Measurements from ENCODE around the gene LRG1.
A peak's percentile ranks its signal among the peaks of the same experiment; 100 is the strongest.

LRG1 gene

DNA sequence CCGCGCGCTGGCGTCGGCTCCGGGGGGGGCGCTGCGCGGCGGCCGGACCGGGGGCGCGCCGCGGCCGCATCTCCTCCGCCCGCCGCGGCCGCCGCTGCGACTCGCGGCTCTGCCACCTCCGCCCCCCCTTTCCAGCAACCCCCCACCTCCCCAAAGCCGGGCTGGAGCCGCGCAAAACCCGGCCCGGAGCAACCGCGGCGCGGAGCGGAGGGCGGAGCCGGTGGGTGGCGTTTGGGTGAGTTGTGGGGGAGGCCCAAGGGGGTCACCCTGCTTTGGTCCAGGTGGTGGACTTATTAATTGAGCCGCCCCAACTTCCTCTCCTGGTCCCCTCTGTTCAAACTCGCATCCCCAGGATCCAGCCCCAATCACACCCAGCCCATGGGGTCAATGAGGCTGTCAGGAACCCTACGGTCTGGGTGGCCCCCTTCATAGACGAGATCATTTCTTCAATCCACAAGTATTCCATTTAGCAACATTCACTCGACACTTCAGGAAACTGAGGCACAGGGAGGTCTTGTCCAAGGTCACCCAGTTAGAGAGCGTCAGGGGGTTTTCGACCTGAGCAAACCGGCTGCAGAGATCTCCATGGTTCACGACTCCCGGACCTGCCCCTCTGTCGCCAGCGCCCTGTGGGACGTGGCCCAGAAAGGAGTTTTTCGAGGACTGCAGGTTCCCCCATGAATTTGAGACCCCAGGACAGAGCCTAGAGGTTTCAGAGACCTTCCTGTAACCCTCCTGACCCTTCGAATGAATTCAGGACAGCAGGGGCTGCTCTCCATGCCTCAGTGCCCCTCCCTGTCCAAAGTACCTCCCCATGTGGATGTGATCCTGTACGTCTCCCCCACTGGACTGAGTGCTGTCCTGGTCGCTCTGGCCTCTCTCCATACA lies 42.1 kb upstream of the LRG1 start (continued):
- TF ChIP-seq ZNF513 (tag by site-specific recombination; IDR thresholded peaks at IDR 0.05) (no peak), ZNF677 (tag by site-specific recombination; IDR thresholded peaks at IDR 0.05) (no peak), ZNF776 (tag by site-specific recombination; IDR thresholded peaks at IDR 0.05; ENCODE audit: borderline replicate concordance) (no peak), GLI4 (tag by site-specific recombination; IDR thresholded peaks at IDR 0.05) (no peak), HOXC10 (CRISPR knock-in tag; IDR thresholded peaks at IDR 0.05) (no peak), ZNF791 (tag by site-specific recombination; IDR thresholded peaks at IDR 0.05) (no peak), WT1 (tag by site-specific recombination; IDR thresholded peaks at IDR 0.05) (no peak), PRDM1 (tag by site-specific recombination; IDR thresholded peaks at IDR 0.05) (no peak), KLF8 (tag by site-specific recombination; IDR thresholded peaks at IDR 0.05) (peak; percentile 47), GLIS1 (tag by site-specific recombination; IDR thresholded peaks at IDR 0.05) (peak; percentile 66), ZFP37 (tag by site-specific recombination; IDR thresholded peaks at IDR 0.05) (no peak), ZNF830 (tag by site-specific recombination; IDR thresholded peaks at IDR 0.05; ENCODE audit: low read depth) (no peak), TCF7L2 (IDR thresholded peaks at IDR 0.05; ENCODE audit: borderline replicate concordance, low read depth, low read length) (no peak), ZNF76 (tag by site-specific recombination; IDR thresholded peaks at IDR 0.05; ENCODE audit: borderline replicate concordance, low read depth) (no peak), ZNF600 (tag by site-specific recombination; IDR thresholded peaks at IDR 0.05) (no peak), TRIM28 (IDR thresholded peaks at IDR 0.05; ENCODE audit: borderline replicate concordance, low read length) (no peak), ZNF785 (tag by site-specific recombination; IDR thresholded peaks at IDR 0.05) (no peak), ZNF391 (tag by site-specific recombination; IDR thresholded peaks at IDR 0.05; ENCODE audit: borderline replicate concordance, low read depth) (peak; percentile 52; the same call in 1 of the 2 replicates), ZNF335 (tag by site-specific recombination; conservative IDR thresholded peaks at IDR 0.05) (0 out of 2 replicates have a peak, but pooled peaks have one; percentile 11), ZNF621 (tag by site-specific recombination; IDR thresholded peaks at IDR 0.05) (no peak), GLIS2 (tag by site-specific recombination; IDR thresholded peaks at IDR 0.05) (peak; percentile 74), MZF1 (tag by site-specific recombination; IDR thresholded peaks at IDR 0.05; ENCODE audit: borderline replicate concordance) (no peak), KLF9 (tag by site-specific recombination; IDR thresholded peaks at IDR 0.05; ENCODE audit: low read depth) (no peak), ZNF362 (tag by site-specific recombination; IDR thresholded peaks at IDR 0.05) (no peak), ZNF529 (tag by site-specific recombination; IDR thresholded peaks at IDR 0.05; ENCODE audit: insufficient replicate concordance) (no peak), ZNF24 (tag by site-specific recombination; IDR thresholded peaks at IDR 0.05) (no peak), ZNF629 (tag by site-specific recombination; IDR thresholded peaks at IDR 0.05) (no peak), ZNF140 (tag by site-specific recombination; IDR thresholded peaks at IDR 0.05) (no peak), EGR2 (tag by site-specific recombination; IDR thresholded peaks at IDR 0.05; ENCODE audit: low read depth) (peak; percentile 63), OSR2 (tag by site-specific recombination; IDR thresholded peaks at IDR 0.05) (no peak), BCL11B (tag by site-specific recombination; IDR thresholded peaks at IDR 0.05; ENCODE audit: low read depth) (no peak), ZNF544 (tag by site-specific recombination; IDR thresholded peaks at IDR 0.05) (no peak), ZNF473 (tag by site-specific recombination; IDR thresholded peaks at IDR 0.05) (no peak)
- TF ChIP-seq, protein P1, sequence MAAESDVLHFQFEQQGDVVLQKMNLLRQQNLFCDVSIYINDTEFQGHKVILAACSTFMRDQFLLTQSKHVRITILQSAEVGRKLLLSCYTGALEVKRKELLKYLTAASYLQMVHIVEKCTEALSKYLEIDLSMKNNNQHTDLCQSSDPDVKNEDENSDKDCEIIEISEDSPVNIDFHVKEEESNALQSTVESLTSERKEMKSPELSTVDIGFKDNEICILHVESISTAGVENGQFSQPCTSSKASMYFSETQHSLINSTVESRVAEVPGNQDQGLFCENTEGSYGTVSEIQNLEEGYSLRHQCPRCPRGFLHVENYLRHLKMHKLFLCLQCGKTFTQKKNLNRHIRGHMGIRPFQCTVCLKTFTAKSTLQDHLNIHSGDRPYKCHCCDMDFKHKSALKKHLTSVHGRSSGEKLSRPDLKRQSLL (tag by site-specific recombination; IDR thresholded peaks at IDR 0.05) = no peak
- TF ChIP-seq, protein P2, sequence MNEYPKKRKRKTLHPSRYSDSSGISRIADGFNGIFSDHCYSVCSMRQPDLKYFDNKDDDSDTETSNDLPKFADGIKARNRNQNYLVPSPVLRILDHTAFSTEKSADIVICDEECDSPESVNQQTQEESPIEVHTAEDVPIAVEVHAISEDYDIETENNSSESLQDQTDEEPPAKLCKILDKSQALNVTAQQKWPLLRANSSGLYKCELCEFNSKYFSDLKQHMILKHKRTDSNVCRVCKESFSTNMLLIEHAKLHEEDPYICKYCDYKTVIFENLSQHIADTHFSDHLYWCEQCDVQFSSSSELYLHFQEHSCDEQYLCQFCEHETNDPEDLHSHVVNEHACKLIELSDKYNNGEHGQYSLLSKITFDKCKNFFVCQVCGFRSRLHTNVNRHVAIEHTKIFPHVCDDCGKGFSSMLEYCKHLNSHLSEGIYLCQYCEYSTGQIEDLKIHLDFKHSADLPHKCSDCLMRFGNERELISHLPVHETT (tag by site-specific recombination; IDR thresholded peaks at IDR 0.05) = 0 out of 2 replicates have a peak, but pooled peaks have one; percentile 28
- TF ChIP-seq, protein P3, sequence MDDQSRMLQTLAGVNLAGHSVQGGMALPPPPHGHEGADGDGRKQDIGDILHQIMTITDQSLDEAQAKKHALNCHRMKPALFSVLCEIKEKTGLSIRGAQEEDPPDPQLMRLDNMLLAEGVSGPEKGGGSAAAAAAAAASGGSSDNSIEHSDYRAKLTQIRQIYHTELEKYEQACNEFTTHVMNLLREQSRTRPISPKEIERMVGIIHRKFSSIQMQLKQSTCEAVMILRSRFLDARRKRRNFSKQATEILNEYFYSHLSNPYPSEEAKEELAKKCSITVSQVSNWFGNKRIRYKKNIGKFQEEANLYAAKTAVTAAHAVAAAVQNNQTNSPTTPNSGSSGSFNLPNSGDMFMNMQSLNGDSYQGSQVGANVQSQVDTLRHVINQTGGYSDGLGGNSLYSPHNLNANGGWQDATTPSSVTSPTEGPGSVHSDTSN (CRISPR knock-in tag; IDR thresholded peaks at IDR 0.05) = no peak
